Uterus (tissue), 4 donors: ENCODE results near the gene CIDEB. TPM values are rescaled to one million over a fixed set of nuclear protein-coding genes. Genes with fewer than 3 reads are reported as not detected.
A peak's percentile ranks its signal among the peaks of the same experiment; 100 is the strongest.

Source experiments
- DNase-seq, 2 donors: peaks; one replicate each; pipeline ENCODE4 v3.0.0-alpha.2; 2019 to 2020
- H3K27ac ChIP-seq, 2 donors: fragments of 200-600 bp; sonication (generic); 1 replicate in 1 of 2; 2 replicates in 1 of 2; pipeline ENCODE4 v1.5.1; 2016 to 2018
- H3K27me3 ChIP-seq, 2 donors: fragments of 200-600 bp; sonication (generic); one replicate each; pipeline ENCODE4 v1.5.1; 2018 to 2019; ENCODE audit warnings: control low read depth in 1 of 2
- H3K36me3 ChIP-seq, 2 donors: fragments of 200-600 bp; sonication (generic); one replicate each; pipeline ENCODE4 v1.5.1; 2019; ENCODE audit warnings: control low read depth in 1 of 2
- H3K4me1 ChIP-seq, 2 donors: fragments of 200-600 bp; sonication (generic); one replicate each; pipeline ENCODE4 v1.5.1; 2018 to 2019; ENCODE audit warnings: control low read depth in 1 of 2
- H3K4me3 ChIP-seq, 2 donors: fragments of 200-600 bp; sonication (generic); 1 replicate in 1 of 2; 2 replicates in 1 of 2; pipeline ENCODE4 v1.5.1; 2018 to 2019; ENCODE audit warnings: mild to moderate bottlenecking in 1 of 2
- H3K9me3 ChIP-seq, 2 donors: fragments of 200-600 bp; sonication (generic); one replicate each; pipeline ENCODE4 v1.5.1; 2019; ENCODE audit warnings: control low read depth in 1 of 2
- CTCF ChIP-seq, 4 experiments: fragments of 200-600 bp in 2 of 4; fragments of 450-650 bp in 2 of 4; sonication (generic) in 2 of 4; IDR thresholded peaks; one replicate each; pipeline ENCODE4 v1.5.1; 2016 to 2019; ENCODE audit warnings: antibody characterized with exemption in 4 of 4, mild to moderate bottlenecking in 2 of 4, moderate library complexity in 1 of 4
- POLR2A ChIP-seq, 2 donors: fragments of 450-650 bp; IDR thresholded peaks; one replicate each; pipeline ENCODE4 v1.6.1; 2016; ENCODE audit warnings: antibody characterized with exemption in 2 of 2, mild to moderate bottlenecking in 1 of 2, moderate library complexity in 1 of 2
- intact Hi-C: fragments of 100-400 bp; cut with DNase I; formaldehyde crosslinking; loops from one replicate; pipeline ENCODE4 v1.15.1; 2023; ENCODE audit warnings: low total_unique reads
- total RNA-seq, 4 donors: library from RNA; depleted of rRNA in 3 of 4; stranded (reverse); fragments of >200 nt in 3 of 4; gene quantifications; one replicate each; pipeline versions ENCODE4 v1.1.0 to v1.2.4, GENCODE V29; 2014 to 2023
- donor health status: DM: yes; HTN: yes; CAD: no.

Gene CIDEB
- total RNA-seq, 4 donors from 2014 or later = 1.3 to 25.5 (median 14.1) TPM

- intact Hi-C loops = no loop called here
- H3K4me3 ChIP-seq = no peak overlapping the region
- TF ChIP-seq CTCF (IDR thresholded peaks at IDR 0.05) (no peak), POLR2A (IDR thresholded peaks at IDR 0.05) (no peak)
- H3K27ac ChIP-seq = no peak overlapping the region
- no peaks in the 10 kb centered on the region for H3K4me1 ChIP-seq
- no peaks in the 10 kb centered on the region for H3K9me3 ChIP-seq
- no peaks in the 10 kb centered on the region for H3K27me3 ChIP-seq
- no peak for DNase-seq
- H3K36me3 ChIP-seq = no peaks in the 10 kb centered on the region
These were observed 35.1 kb upstream of the CIDEB start for GRCh38 chr14:24342889-24343288.

DNA sequence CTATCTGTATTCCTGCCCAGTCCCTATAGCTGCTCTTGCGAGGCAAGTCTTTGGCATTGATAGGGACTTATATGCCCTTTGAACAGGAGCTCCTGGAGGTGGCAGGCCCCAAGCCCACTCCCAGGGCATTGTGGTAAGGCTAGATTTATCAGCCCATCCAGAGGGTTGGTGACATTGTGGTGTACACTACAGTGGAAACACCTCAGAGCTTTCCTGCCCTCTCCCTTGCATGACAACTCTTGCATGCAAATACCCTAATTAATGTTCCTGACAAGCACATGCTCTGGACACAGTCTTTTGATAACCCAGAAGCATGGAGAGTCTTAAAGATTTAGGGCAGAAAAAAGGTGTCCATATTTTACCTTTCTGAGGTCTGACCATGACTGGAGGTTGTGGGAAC lies 32.8 kb upstream of the CIDEB start:
- no peaks in the 10 kb centered on the region for H3K9me3 ChIP-seq
- no peak for DNase-seq
- no peaks in the 10 kb centered on the region for H3K36me3 ChIP-seq
- peaks cover 0 to 7% of the 10 kb centered on the region in 2 donors for H3K27me3 ChIP-seq
- intact Hi-C loops = no loop called here
- H3K27ac ChIP-seq = no peak overlapping the region
- H3K4me3 ChIP-seq = no peak overlapping the region
- no peaks in the 10 kb centered on the region for H3K4me1 ChIP-seq
- TF ChIP-seq CTCF (IDR thresholded peaks at IDR 0.05) (no peak), POLR2A (IDR thresholded peaks at IDR 0.05) (no peak)

GRCh38 chr14:24339284-24340151 lies 31.7 kb upstream of the CIDEB start, which contains the start of gene RIPK3:
Gene RIPK3, minus strand, starts transcription at chr14:24339991. Its CDS starts 165 bp downstream, at chr14:24339826.
- Histone ChIP-seq H3K36me3 (no peaks in the 10 kb centered on the region), H3K4me1 (peaks cover 0 to 2% of the 10 kb centered on the region in 2 donors), H3K4me3 (peak within 1 kb of the TSS; percentile 18 to 31), H3K27me3 (peaks cover 0 to 13% of the 10 kb centered on the region in 2 donors), H3K9me3 (no peaks in the 10 kb centered on the region), H3K27ac (no peak within 1 kb of the TSS)
- intact Hi-C loops = loop anchor here (10.0 kb wide), 1 partner anchor 95 kb away; no protein-coding TSS in a partner anchor
- DNase-seq = no peak
- no peak for TF ChIP-seq POLR2A (IDR thresholded peaks at IDR 0.05)
- TF ChIP-seq CTCF (IDR thresholded peaks at IDR 0.05) = no peak

DNA sequence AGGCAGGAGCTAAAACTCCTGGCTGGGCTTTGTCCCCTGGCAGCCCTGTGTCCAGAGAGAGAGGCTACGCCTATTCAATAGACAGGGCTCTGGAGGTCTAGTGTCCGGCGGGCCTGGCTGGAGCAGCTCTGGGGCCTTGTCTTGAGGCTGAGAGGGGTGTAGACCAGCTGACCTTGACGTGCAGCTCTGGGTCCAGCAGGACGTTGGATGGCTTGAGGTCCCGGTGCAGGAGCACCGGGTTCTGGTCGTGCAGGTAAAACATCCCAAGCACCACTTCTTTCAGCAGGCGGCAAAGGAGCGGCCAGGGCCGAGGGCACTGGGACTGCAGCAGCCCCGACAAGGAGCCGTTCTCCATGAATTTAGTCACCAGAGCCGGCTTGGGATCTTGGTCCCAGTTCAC lies 31.1 kb upstream of the CIDEB start:
- peaks cover 0 to 8% of the 10 kb centered on the region in 2 donors for H3K4me1 ChIP-seq
- peaks cover 0 to 20% of the 10 kb centered on the region in 2 donors for H3K27me3 ChIP-seq
- intact Hi-C loops = loop anchor here (10.0 kb wide), 1 partner anchor 96 kb away; no protein-coding TSS in a partner anchor
- no peak for DNase-seq
- no peak overlapping the region for H3K27ac ChIP-seq
- TF ChIP-seq CTCF (IDR thresholded peaks at IDR 0.05) (no peak), POLR2A (IDR thresholded peaks at IDR 0.05) (no peak)
- no peaks in the 10 kb centered on the region for H3K9me3 ChIP-seq
- H3K4me3 ChIP-seq = peak overlapping the region; percentile 18 to 31
- H3K36me3 ChIP-seq = no peaks in the 10 kb centered on the region

DNA sequence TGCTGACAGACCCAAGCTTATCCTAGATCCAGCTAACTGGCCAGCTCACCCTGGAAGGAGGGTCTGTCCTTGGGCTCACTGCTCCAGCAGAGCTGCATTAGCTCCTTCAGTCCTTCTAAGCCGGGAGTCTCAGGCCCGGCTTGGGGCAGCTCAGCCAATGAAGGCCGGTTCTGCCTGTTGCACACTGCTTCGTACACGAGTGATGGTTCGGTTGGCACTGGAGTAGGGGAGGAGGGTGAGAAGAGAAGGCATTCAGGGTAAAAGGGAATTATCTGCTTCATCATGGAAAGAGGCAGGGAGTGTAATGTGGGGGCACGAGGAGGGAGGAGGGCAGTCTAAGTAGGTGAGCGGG lies 30.0 kb upstream of the CIDEB start:
- TF ChIP-seq POLR2A (IDR thresholded peaks at IDR 0.05) (no peak), CTCF (IDR thresholded peaks at IDR 0.05) (no peak)
- H3K4me1 ChIP-seq = peaks cover 0 to 9% of the 10 kb centered on the region in 2 donors
- H3K27me3 ChIP-seq = peaks cover 0 to 22% of the 10 kb centered on the region in 2 donors
- no peak overlapping the region for H3K27ac ChIP-seq
- no peaks in the 10 kb centered on the region for H3K36me3 ChIP-seq
- no peaks in the 10 kb centered on the region for H3K9me3 ChIP-seq
- intact Hi-C loops = loop anchor here (10.0 kb wide), 1 partner anchor 97 kb away; no protein-coding TSS in a partner anchor
- no peak overlapping the region for H3K4me3 ChIP-seq
- DNase-seq = no peak
